AG09309 (cell line): Measurements from ENCODE around the gene DCTD.

Experiments
- DNase-seq: peaks from one replicate; pipeline ENCODE4 v3.0.0-alpha.2; 2010; ENCODE audit warnings: low read depth
- H3K4me3 ChIP-seq: 2 replicates; pipeline ENCODE4 v1.5.1; 2011; ENCODE audit warnings: mild to moderate bottlenecking, low read depth, low read length, moderate library complexity; ENCODE audit not compliant: control insufficient read depth
- CTCF ChIP-seq: IDR thresholded peaks from 2 replicates; pipeline ENCODE4 v1.5.1; 2011; ENCODE audit warnings: mild to moderate bottlenecking, low read depth, low read length, inconsistent platforms; ENCODE audit not compliant: insufficient read depth, control insufficient read depth; ENCODE audit errors: missing control alignments

DCTD gene

GRCh38 chr4:182928061-182928460, 10.9 kb upstream of the DCTD start:
- no peak for DNase-seq
- TF ChIP-seq CTCF: peak; percentile 29
- H3K4me3 ChIP-seq: no peak overlapping the region

- H3K4me3 ChIP-seq: no peak overlapping the region
- DNase-seq: no peak
- no peak for TF ChIP-seq CTCF
Observed at GRCh38 chr4:182927505-182927904, 10.3 kb upstream of the DCTD start.

GRCh38 chr4:182925855-182926254, 8.7 kb upstream of the DCTD start:
- no peak for DNase-seq
- H3K4me3 ChIP-seq: no peak overlapping the region
- no peak for TF ChIP-seq CTCF

GRCh38 chr4:182925298-182925757, 8.1 kb upstream of the DCTD start:
- peak; percentile 34 for TF ChIP-seq CTCF
- no peak for DNase-seq
- H3K4me3 ChIP-seq: no peak overlapping the region

GRCh38 chr4:182924497-182924896, 7.3 kb upstream of the DCTD start:
- H3K4me3 ChIP-seq: no peak overlapping the region
- TF ChIP-seq CTCF: no peak
- no peak for DNase-seq

GRCh38 chr4:182923796-182924340, 6.7 kb upstream of the DCTD start:
- TF ChIP-seq CTCF: no peak
- DNase-seq: no peak
- no peak overlapping the region for H3K4me3 ChIP-seq

- TF ChIP-seq CTCF: no peak
- no peak for DNase-seq
- no peak overlapping the region for H3K4me3 ChIP-seq
Observed at GRCh38 chr4:182923366-182923765, 6.2 kb upstream of the DCTD start.
